Measurements from ENCODE around the gene SNX22. TPM values are rescaled to one million over a fixed set of nuclear protein-coding genes. Genes with fewer than 3 reads are reported as not detected.

Gene SNX22
- total and polyA plus RNA-seq, 9 of the 15 experiments (the other 6 are each of a cell fraction or from before 2014, with no cell fraction given) = 0.91 to 3.0 (median 2.0) TPM

- H3K9me1 ChIP-seq (ENCODE audit: control insufficient read depth, insufficient read depth, low read length) = no peaks in the 10 kb centered on the region
- 83% methylated on average over 8 of the region's 8 CpGs for WGBS (ENCODE audit: insufficient coverage, low coverage, missing lambda C conversion rate)
- ATAC-seq (peak; percentile 27; the same call in 2 of the 3 replicates), FAIRE-seq (no peak), DNase-seq (ENCODE audit: extremely low read depth in 1 of 4, low spot score in 3 of 4) (no peak)
- no peaks in the 10 kb centered on the region for H3K27me3 ChIP-seq (ENCODE audit: control insufficient read depth in 2 of 2, insufficient read depth in 2 of 2, low read length in 2 of 2)
- H3K36me3 ChIP-seq (ENCODE audit: control insufficient read depth, insufficient read depth, low read length) = peaks cover 67% of the 10 kb centered on the region
- peak overlapping the region in 1 of 2 experiments; percentile 54; a peak in 2 of 4 replicates for H3K9ac ChIP-seq (ENCODE audit: insufficient read depth in 1 of 2, low read depth in 2 of 2, low read length in 2 of 2)
- ChIA-PET POLR2A (interaction anchor here (0.8 kb wide), 1 partner anchor 10 kb away, joined by 4 read pairs; no protein-coding TSS in a partner anchor), CTCF (ENCODE audit: low intra/inter-chr PET ratio) (no interaction called here)
- intact Hi-C loops (cut with micrococcal nuclease) = no loop called here
- in situ Hi-C loops (cut with MboI) = no loop called here
- H3K4me1 ChIP-seq (replicated peaks in 1 of 2; ENCODE audit: control insufficient read depth in 2 of 2, insufficient read depth in 2 of 2, low read length in 2 of 2) = peaks cover 5 to 18% of the 10 kb centered on the region in 2 experiments; a peak in 4 of 5 replicates
- no peak overlapping the region for H3K4me2 ChIP-seq (ENCODE audit: insufficient read depth, low read length)
- no peak overlapping the region for H3K27ac ChIP-seq (ENCODE audit: extremely low read depth, low read depth, low read length)
- H3K79me2 ChIP-seq (ENCODE audit: control insufficient read depth, insufficient read depth, low read length) = no peaks in the 10 kb centered on the region
- H3K9me3 ChIP-seq (replicated peaks; ENCODE audit: control insufficient read depth, insufficient read depth, low read depth, low read length) = no peaks in the 10 kb centered on the region
- no peak overlapping the region for H3K4me3 ChIP-seq
- BruUV-seq (replicated peaks) = no TSS peak
- no peak overlapping the region for H2AFZ ChIP-seq (ENCODE audit: low read depth, low read length)
- peaks cover 10% of the 10 kb centered on the region; the same call in 1 of the 2 replicates for H4K20me1 ChIP-seq (replicated peaks; ENCODE audit: control insufficient read depth, insufficient read depth, low read length)
- TF ChIP-seq SMARCE1 (IDR thresholded peaks at IDR 0.05) = no peak
- peak in 1 of 3 experiments; percentile 30; a peak in 2 of 6 replicates for TF ChIP-seq CTCF (IDR thresholded peaks at IDR 0.05 in 2 of 3, conservative IDR thresholded peaks at IDR 0.05 in 1 of 3; ENCODE audit: insufficient read depth in 2 of 3, low read depth in 1 of 3, low read length in 3 of 3)
- no peak for TF ChIP-seq ZNF644 (tag; IDR thresholded peaks at IDR 0.05; ENCODE audit: low read depth)
- 0 out of 2 replicates have a peak, but pooled peaks have one; percentile 48 for TF ChIP-seq ZBTB33 (CRISPR knock-in tag; IDR thresholded peaks at IDR 0.05)
- TF ChIP-seq SMC3 (conservative IDR thresholded peaks at IDR 0.05; ENCODE audit: insufficient read depth, low read depth, low read length) = no peak
- no peak for TF ChIP-seq RCOR1 (IDR thresholded peaks at IDR 0.05; ENCODE audit: borderline replicate concordance in 1 of 2, low read depth in 2 of 2, low read length in 2 of 2)
- TF ChIP-seq GTF3C2 (IDR thresholded peaks at IDR 0.05; ENCODE audit: borderline replicate concordance, extremely low read depth, insufficient read length) = no peak
- TF ChIP-seq MNT (conservative IDR thresholded peaks at IDR 0.05) = no peak
- no peak for TF ChIP-seq SMARCC2 (IDR thresholded peaks at IDR 0.05; ENCODE audit: low read depth)
- TF ChIP-seq SMARCA5 (IDR thresholded peaks at IDR 0.05) = no peak
Measured at GRCh38 chr15:64137226-64137833, 14.2 kb upstream of the SNX22 start.

All from K562 (cell line).